WTC11 (cell line): ENCODE measurements around the gene RNU5B-1.

Experiments used
- ATF3 ChIP-seq: sonication (generic); formaldehyde crosslinking; conservative IDR thresholded peaks from 2 replicates; pipeline ENCODE4 v1.8.1; 2022; ENCODE audit warnings: mild to moderate bottlenecking, missing genetic modification reagents
- CREM ChIP-seq: sonication (generic); formaldehyde crosslinking; IDR thresholded peaks from 2 replicates; pipeline ENCODE4 v1.8.1; 2022; ENCODE audit warnings: mild to moderate bottlenecking, missing genetic modification reagents, moderate library complexity
- CTCF ChIP-seq: fragments of 200-600 bp; IDR thresholded peaks from 2 replicates; pipeline ENCODE4 v1.8.0; 2022; ENCODE audit warnings: antibody characterized with exemption
- NFYB ChIP-seq: sonication (generic); formaldehyde crosslinking; conservative IDR thresholded peaks from 2 replicates; pipeline ENCODE4 v1.8.0; 2022; ENCODE audit warnings: low read depth, missing genetic modification reagents
- SMAD4 ChIP-seq: sonication (generic); formaldehyde crosslinking; IDR thresholded peaks from 2 replicates; pipeline ENCODE4 v1.8.0; 2022; ENCODE audit warnings: mild to moderate bottlenecking, missing genetic modification reagents
- USF1 ChIP-seq: sonication (generic); formaldehyde crosslinking; IDR thresholded peaks from 2 replicates; pipeline ENCODE4 v1.8.0; 2022; ENCODE audit warnings: mild to moderate bottlenecking, missing genetic modification reagents
- USF2 ChIP-seq: sonication (generic); formaldehyde crosslinking; IDR thresholded peaks from 2 replicates; pipeline ENCODE4 v1.8.1; 2023; ENCODE audit warnings: mild to moderate bottlenecking, missing genetic modification reagents, moderate library complexity

GRCh38 chr15:65344914-65345275 lies 40.4 kb downstream of the RNU5B-1 start:
- TF ChIP-seq NFYB (CRISPR knock-in tag) (no peak), ATF3 (CRISPR knock-in tag) (no peak), CTCF (no peak), SMAD4 (CRISPR knock-in tag) (no peak), CREM (CRISPR knock-in tag) (no peak), USF2 (CRISPR knock-in tag) (no peak), USF1 (no peak)
